Heart right ventricle (tissue), 16 donors: Measurements from ENCODE around the gene OR2V2. TPM values are rescaled to one million over a fixed set of nuclear protein-coding genes. Genes with fewer than 3 reads are reported as not detected.
"Not testable (repeated sequence)": the region's sequence is repeated elsewhere in the genome, so short reads cannot be mapped to it uniquely, and the experiment has no call there.

ENCODE experiments used
- ATAC-seq, 8 donors: fragments of 200-7000 bp; cut with Tn5 transposase; one replicate each; pipeline ENCODE4 v1.9.1; 2020; ENCODE audit warnings: mild to moderate bottlenecking in 8 of 8, moderate library complexity in 8 of 8, moderate number of reproducible peaks in 1 of 8
- DNase-seq, 2 donors: peaks; one replicate each; pipeline ENCODE4 v3.0.0-alpha.2; 2020
- H3K27ac ChIP-seq, 10 donors: fragments of 200-600 bp; sonication (generic) in 2 of 10; one replicate each; pipeline versions ENCODE4 v1.5.0 to v1.8.0; 2020 to 2022; ENCODE audit warnings: mild to moderate bottlenecking in 3 of 10
- H3K27me3 ChIP-seq, 7 donors: fragments of 200-600 bp; one replicate each; pipeline ENCODE4 v1.8.0; 2021 to 2022; ENCODE audit warnings: mild to moderate bottlenecking in 2 of 7
- H3K36me3 ChIP-seq, 9 donors: fragments of 200-600 bp; sonication (generic) in 1 of 9; one replicate each; pipeline versions ENCODE4 v1.5.0 to v1.8.0; 2020 to 2022; ENCODE audit warnings: mild to moderate bottlenecking in 2 of 9
- H3K4me1 ChIP-seq, 9 donors: fragments of 200-600 bp; sonication (generic) in 1 of 9; one replicate each; pipeline versions ENCODE4 v1.5.0 to v1.8.0; 2020 to 2022; ENCODE audit warnings: mild to moderate bottlenecking in 4 of 9
- H3K4me3 ChIP-seq, 10 donors: fragments of 200-600 bp; sonication (generic) in 2 of 10; one replicate each; pipeline versions ENCODE4 v1.5.0 to v1.8.0; 2020 to 2022; ENCODE audit warnings: mild to moderate bottlenecking in 7 of 10, moderate library complexity in 2 of 10
- H3K9me3 ChIP-seq, 11 donors: fragments of 200-600 bp in 10 of 11; sonication (generic) in 2 of 11; one replicate each; pipeline versions ENCODE4 v1.5.0 to v1.8.0; 2013 to 2022; ENCODE audit warnings: mild to moderate bottlenecking in 2 of 11, control low read depth in 1 of 11, moderate library complexity in 1 of 11
- WGBS, 2 donors: extraction: QIAGEN DNeasy Blood & Tissue Kit; methylation state at CpG; one replicate each; pipeline ENCODE4 v1.1.7; 2013; ENCODE audit warnings: inconsistent platforms in 1 of 2; 5-methylcytosine and 5-hydroxymethylcytosine counted together
- intact Hi-C, 10 donors: fragments of 100-400 bp; cut with DNase I; formaldehyde crosslinking; loops; one replicate each; pipeline versions ENCODE4 v1.11.1 to v1.14.2; 2022
- polyA plus RNA-seq, 2 donors: library from polyadenylated mRNA; stranded (reverse); fragments of 200-250 nt; gene quantifications; one replicate each; pipeline ENCODE4 v1.2.3, GENCODE V29; 2013
- total RNA-seq, 10 donors: library from RNA; stranded (reverse); fragmentation: NEBNext Ultra II Directional in 3 of 10; extraction: Animal tissue kit (Norgen Biotek cat#: 25700) in 3 of 10; gene quantifications; one replicate each; pipeline versions ENCODE4 v1.2.1 to v1.2.4, GENCODE V29; 2021 to 2023
- TF ChIP-seq, protein P1 (sequence below), 9 donors: fragments of 200-600 bp; sonication (generic) in 2 of 9; IDR thresholded peaks; one replicate each; pipeline versions ENCODE4 v1.5.0 to v1.8.0; 2021 to 2022; ENCODE audit warnings: antibody characterized with exemption in 9 of 9, mild to moderate bottlenecking in 5 of 9, moderate library complexity in 1 of 9
- donor health status: Arrhythmogenic right ventricular cardiomyopathy.
- donor health status: ischemic (EF 13 %, LVEDD 7.1; RV severe dilation, severe dysfunction).
- donor health status: healthy with polysubstance abuse.
- donor health status: DM: no; HTN: yes; CAD: no.
- donor health status: DM: no; HTN: no; CAD: no.
- donor health status: ischemic (EF 25% LVEDD 6.9; RV normal size, moderate dysfunction).
- donor health status: ischemic (EF 25% LVEDD 5.7; RV mildly dilated, moderate dysfunction).
- donor health status: healthy.
- donor health status: DM: yes; HTN: yes; CAD: no.
- donor health status: Ischemic cardiomyopathy.
- donor health status: ischemic (EF 35%, LVEDD 5.7; RV mildly dilated, moderate dysfunction).
- donor health status: nonischemic (EF 11% LVEDD 7.7; RV severe dilation, severe dysfunction).
- donor health status: DM: yes; HTN: yes; CAD: no.
- donor health status: PGD.
- donor health status: ischemic (EF 29% LVEDD 5.4; RV normal size, mild dysfunction).
- donor health status: nonischemic (EF 23%, LVEDD 6.1; RV moderate dilation, normal function).

The OR2V2 gene
- total and polyA plus RNA-seq, 12 donors, result not detected

DNA sequence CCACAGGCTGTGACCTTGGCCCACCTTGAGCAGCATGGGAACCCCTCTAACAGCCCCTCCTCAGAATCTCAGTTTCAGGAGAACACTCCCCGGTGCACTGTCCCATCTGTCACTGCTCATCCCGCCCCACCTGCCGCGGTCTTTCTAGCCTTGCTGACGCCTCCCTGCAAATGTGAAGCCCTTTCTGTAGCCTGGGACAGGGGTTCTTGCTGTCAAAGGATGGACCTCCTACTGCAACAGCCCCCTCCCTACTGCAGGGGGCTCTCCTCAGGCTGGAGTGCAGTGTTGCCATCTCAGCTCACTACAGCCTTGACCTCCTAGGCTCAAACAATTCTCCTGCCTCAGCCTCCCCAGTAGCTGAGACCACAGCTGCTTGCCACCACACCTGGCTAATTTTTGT, 36.4 kb upstream of the OR2V2 start:
- no peak overlapping the region for H3K4me3 ChIP-seq
- intact Hi-C loops, result no loop called here
- peaks cover 0 to 12% (median 0%) of the 10 kb centered on the region in 9 donors for H3K4me1 ChIP-seq
- no peaks in the 10 kb centered on the region for H3K9me3 ChIP-seq
- TF ChIP-seq, protein P1, sequence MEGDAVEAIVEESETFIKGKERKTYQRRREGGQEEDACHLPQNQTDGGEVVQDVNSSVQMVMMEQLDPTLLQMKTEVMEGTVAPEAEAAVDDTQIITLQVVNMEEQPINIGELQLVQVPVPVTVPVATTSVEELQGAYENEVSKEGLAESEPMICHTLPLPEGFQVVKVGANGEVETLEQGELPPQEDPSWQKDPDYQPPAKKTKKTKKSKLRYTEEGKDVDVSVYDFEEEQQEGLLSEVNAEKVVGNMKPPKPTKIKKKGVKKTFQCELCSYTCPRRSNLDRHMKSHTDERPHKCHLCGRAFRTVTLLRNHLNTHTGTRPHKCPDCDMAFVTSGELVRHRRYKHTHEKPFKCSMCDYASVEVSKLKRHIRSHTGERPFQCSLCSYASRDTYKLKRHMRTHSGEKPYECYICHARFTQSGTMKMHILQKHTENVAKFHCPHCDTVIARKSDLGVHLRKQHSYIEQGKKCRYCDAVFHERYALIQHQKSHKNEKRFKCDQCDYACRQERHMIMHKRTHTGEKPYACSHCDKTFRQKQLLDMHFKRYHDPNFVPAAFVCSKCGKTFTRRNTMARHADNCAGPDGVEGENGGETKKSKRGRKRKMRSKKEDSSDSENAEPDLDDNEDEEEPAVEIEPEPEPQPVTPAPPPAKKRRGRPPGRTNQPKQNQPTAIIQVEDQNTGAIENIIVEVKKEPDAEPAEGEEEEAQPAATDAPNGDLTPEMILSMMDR (IDR thresholded peaks at IDR 0.05), result no peak
- no peaks in the 10 kb centered on the region for H3K36me3 ChIP-seq
- DNase-seq, result no peak
- 82 to 89% methylated on average over 5 of the region's 5 CpGs for WGBS, 2 donors
- no peak overlapping the region for H3K27ac ChIP-seq
- peaks cover 5 to 97% (median 95%) of the 10 kb centered on the region in 7 donors for H3K27me3 ChIP-seq
- no peak for ATAC-seq

GRCh38 chr5:181112476-181112875, 34.9 kb upstream of the OR2V2 start:
- 75 to 82% methylated on average over 5 of the region's 5 CpGs for WGBS, 2 donors
- H3K27me3 ChIP-seq, result peaks cover 5 to 97% (median 95%) of the 10 kb centered on the region in 7 donors
- no peak for ATAC-seq

DNA sequence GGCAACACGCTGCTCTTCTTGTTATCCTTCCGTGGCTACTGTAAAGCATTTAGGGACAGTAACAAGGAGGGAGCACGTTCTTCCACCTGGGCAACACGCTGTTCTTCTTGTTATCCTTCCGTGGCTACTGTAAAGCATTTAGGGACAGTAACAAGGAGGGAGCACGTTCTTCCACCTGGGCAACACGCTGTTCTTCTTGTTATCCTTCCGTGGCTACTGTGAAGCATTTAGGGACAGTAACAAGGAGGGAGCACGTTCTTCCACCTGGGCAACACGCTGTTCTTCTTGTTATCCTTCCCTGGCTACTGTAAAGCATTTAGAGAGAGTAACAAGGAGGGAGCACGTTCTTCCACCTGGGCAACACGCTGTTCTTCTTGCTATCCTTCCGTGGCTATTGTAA, 33.8 kb upstream of the OR2V2 start:
- H3K27ac ChIP-seq, ATAC-seq, H3K9me3 ChIP-seq, DNase-seq, H3K36me3 ChIP-seq, intact Hi-C loops, H3K4me3 ChIP-seq: not testable (repeated sequence)
- Histone ChIP-seq H3K4me1 (peaks cover 0 to 12% (median 0%) of the 10 kb centered on the region in 9 donors), H3K27me3 (peaks cover 5 to 97% (median 95%) of the 10 kb centered on the region in 7 donors)
- WGBS, 2 donors, result 88 to 91% methylated on average over 5 to 8 of the region's 13 CpGs

More at GRCh38 chr5:181112476-181112875, 34.9 kb upstream of the OR2V2 start:
- no peak overlapping the region for H3K4me3 ChIP-seq
- intact Hi-C loops, result no loop called here
- H3K36me3 ChIP-seq, result no peaks in the 10 kb centered on the region
- H3K4me1 ChIP-seq, result peaks cover 0 to 12% (median 0%) of the 10 kb centered on the region in 9 donors
- DNase-seq, result no peak
- TF ChIP-seq, protein P1 (IDR thresholded peaks at IDR 0.05), result no peak
- no peaks in the 10 kb centered on the region for H3K9me3 ChIP-seq
- no peak overlapping the region for H3K27ac ChIP-seq

DNA sequence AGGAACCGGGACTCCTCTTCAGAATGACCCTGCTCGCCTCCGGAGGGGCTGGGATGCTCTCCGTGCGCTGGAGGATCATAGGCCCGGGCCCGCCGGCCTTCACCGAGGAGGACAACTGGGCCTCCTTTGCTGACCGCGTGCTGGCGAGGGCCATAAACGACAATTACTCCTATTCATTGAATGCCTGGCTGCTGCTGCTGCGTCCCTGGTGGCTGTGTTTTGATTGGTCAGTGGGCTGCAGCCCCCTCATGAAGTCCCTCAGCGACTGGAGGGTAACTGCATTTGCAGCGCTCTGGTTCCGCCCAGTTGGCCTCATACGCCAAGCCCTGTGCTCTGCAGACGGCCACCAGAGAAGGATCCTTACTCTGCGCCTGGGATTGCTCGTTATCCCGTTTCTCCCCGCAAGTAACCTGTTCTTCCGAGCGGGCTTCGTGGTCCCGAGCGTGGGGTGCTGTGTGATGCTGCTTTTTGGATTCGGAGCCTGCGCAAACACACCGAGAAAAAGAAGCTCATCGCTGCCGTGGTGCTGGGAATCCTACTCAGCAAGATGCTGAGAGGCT, 33.0 kb upstream of the OR2V2 start:
- H3K4me3 ChIP-seq, result no peak overlapping the region
- peaks cover 0 to 12% (median 0%) of the 10 kb centered on the region in 9 donors for H3K4me1 ChIP-seq
- no peak for DNase-seq
- 42 to 45% methylated on average over 33 of the region's 33 CpGs for WGBS, 2 donors
- no peak overlapping the region for H3K27ac ChIP-seq
- intact Hi-C loops, result no loop called here
- H3K9me3 ChIP-seq, result no peaks in the 10 kb centered on the region
- ATAC-seq, result no peak
- TF ChIP-seq, protein P1 (IDR thresholded peaks at IDR 0.05), result no peak
- no peaks in the 10 kb centered on the region for H3K36me3 ChIP-seq
- H3K27me3 ChIP-seq, result peaks cover 5 to 97% (median 95%) of the 10 kb centered on the region in 7 donors
